ENCODE measurements around the gene KIAA1958. TPM values are rescaled to one million over a fixed set of nuclear protein-coding genes. Genes with fewer than 3 reads are reported as not detected.

KIAA1958 gene
- total and polyA plus RNA-seq, 2 of the 4 experiments (the other 2 are of a cell fraction), result 0.65 to 1.8 TPM

DNA sequence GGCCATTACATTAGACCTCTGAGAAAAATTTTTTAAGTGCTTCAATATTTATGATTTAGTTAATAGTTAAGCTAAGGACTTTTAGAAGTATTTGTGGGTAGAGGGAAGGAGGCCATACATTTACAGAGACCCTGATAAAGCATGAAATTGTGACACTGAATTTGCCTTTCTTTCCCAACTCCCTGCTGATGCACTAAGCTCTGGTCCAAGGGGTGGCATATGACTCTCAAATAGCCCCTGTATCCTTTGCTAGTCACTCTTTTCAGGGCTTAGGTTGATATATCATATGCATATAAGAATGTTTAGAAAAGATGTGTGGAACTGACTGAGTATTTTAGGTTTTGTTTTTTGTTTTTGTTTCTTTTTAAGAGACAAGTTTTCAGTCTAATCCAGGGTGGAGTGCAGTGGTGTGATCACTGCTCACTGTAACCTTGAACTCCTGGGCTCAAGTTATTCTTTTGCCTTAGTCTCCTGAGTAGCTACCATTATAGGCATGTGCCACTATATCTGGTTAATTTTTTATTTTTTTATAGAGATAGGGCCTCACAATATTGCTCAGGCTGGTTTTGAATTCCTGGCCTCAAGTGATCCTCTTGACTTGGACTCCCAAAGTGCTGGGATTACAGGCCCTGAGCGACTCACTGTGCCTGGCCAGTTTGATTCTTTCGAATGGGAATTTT is 20.5 kb downstream of the KIAA1958 start:
- TF ChIP-seq SMC3 (IDR thresholded peaks at IDR 0.05; ENCODE audit: low read depth, low read length), result no peak
- TF ChIP-seq RAD21 (IDR thresholded peaks at IDR 0.05; ENCODE audit: low read length), result no peak
- no peak for TF ChIP-seq RCOR1 (IDR thresholded peaks at IDR 0.05; ENCODE audit: insufficient replicate concordance, low read length)
- TF ChIP-seq MAZ (IDR thresholded peaks at IDR 0.05; ENCODE audit: borderline replicate concordance, low read depth, low read length), result no peak
- TF ChIP-seq MAFK (IDR thresholded peaks at IDR 0.05; ENCODE audit: low read depth, low read length), result no peak
- Histone ChIP-seq H3K56ac (ENCODE audit: extremely low read depth, insufficient read depth, low read length) (no peak overlapping the region), H3K27ac (ENCODE audit: insufficient read depth, low read length) (no peak overlapping the region), H2AK9ac (replicated peaks; ENCODE audit: low read depth, low read length, poor library complexity) (no peak overlapping the region), H2AFZ (replicated peaks; ENCODE audit: low read length, poor library complexity) (no peak overlapping the region), H2AK5ac (ENCODE audit: low read depth, low read length) (no peak overlapping the region), H3K23ac (ENCODE audit: low read depth, low read length) (no peak overlapping the region), H3K4me1 (ENCODE audit: control insufficient read depth, insufficient read depth, low read length) (no peaks in the 10 kb centered on the region), H3K9me1 (ENCODE audit: insufficient read depth, low read length) (no peaks in the 10 kb centered on the region), H3K9ac (ENCODE audit: low read depth, low read length) (no peak overlapping the region), H3K36me3 (ENCODE audit: control insufficient read depth, insufficient read depth, low read length) (no peaks in the 10 kb centered on the region), H3K9me3 (ENCODE audit: control insufficient read depth, insufficient read depth, low read length) (no peaks in the 10 kb centered on the region), H4K20me1 (ENCODE audit: insufficient read depth, low read length) (no peaks in the 10 kb centered on the region), H3K4me2 (ENCODE audit: low read depth, low read length) (no peak overlapping the region), H3K14ac (replicated peaks; ENCODE audit: low read depth, low read length) (no peak overlapping the region), H3K4me3 (ENCODE audit: insufficient read depth, low read depth, low read length) (no peak overlapping the region), H2BK15ac (ENCODE audit: low read depth, low read length) (no peak overlapping the region), H3K18ac (ENCODE audit: low read depth, low read length) (no peak overlapping the region), H4K8ac (ENCODE audit: low read depth in 2 of 2, low read length in 2 of 2) (no peak overlapping the region), H2BK20ac (ENCODE audit: low read depth, low read length) (no peak overlapping the region), H4K91ac (ENCODE audit: insufficient read depth, low read depth, low read length) (no peak overlapping the region), H4K5ac (ENCODE audit: low read depth, low read length) (no peak overlapping the region), H2BK5ac (ENCODE audit: low read depth, low read length, poor library complexity, severe bottlenecking) (no peak overlapping the region), H2BK120ac (ENCODE audit: low read depth, low read length) (no peak overlapping the region), H3K79me1 (ENCODE audit: low read depth in 1 of 2, low read length in 2 of 2) (0 out of 4 replicates have a peak, but pooled peaks cover 0 to 8% of the 10 kb centered on the region in 2 experiments), H3K27me3 (ENCODE audit: control insufficient read depth, insufficient read depth, low read length) (no peaks in the 10 kb centered on the region), H3K4ac (ENCODE audit: low read depth, low read length) (no peak overlapping the region)
- POLR2A ChIA-PET (ENCODE audit: unreplicated experiment), result no interaction called here
- dilution Hi-C loops (cut with HindIII; ENCODE audit: low sequenced_read_pairs, unreplicated experiment) (no loop called here), in situ Hi-C loops (cut with MboI; ENCODE audit: low sequenced_read_pairs) (no loop called here), intact Hi-C loops (cut with micrococcal nuclease) (no loop called here)
- no TSS peak for BruUV-seq (replicated peaks)
- no peak for DNase-seq
- CTCF ChIA-PET, result no interaction called here
- ATAC-seq (ENCODE audit: low read depth), result no peak
- no CpG with 5 or more reads among the region's 2 CpGs for WGBS, 2 experiments (ENCODE audit: extremely low coverage in 2 of 2, insufficient read length in 1 of 2)
